Stimulated activated naive B cell treated with anti-CD40 and anti-IgM and Interleukin-4, amounts not matched to agents 10 μg/mL and 1 μg/mL and 100 μg/mL, for 72 hours (primary cell): Measurements from ENCODE around the gene VCAN.

ENCODE experiments used
- ATAC-seq, 2 donors: fragments of 150-1000 bp; cut with Tn5 transposase; replicated peaks; 2 replicates each; pipeline ENCODE4 v1.10.0; 2021; ENCODE audit warnings: moderate library complexity in 1 of 2
- DNase-seq: peaks from one replicate; pipeline ENCODE4 v3.0.0; 2021
- H3K27ac Mint-ChIP-seq: one replicate; pipeline ENCODE4 v1.8.0; 2022; ENCODE audit warnings: mild to moderate bottlenecking, mixed read lengths
- H3K27me3 Mint-ChIP-seq, 2 donors: one replicate each; pipeline ENCODE4 v1.8.0; 2022; ENCODE audit warnings: mixed read lengths in 2 of 2
- H3K36me3 Mint-ChIP-seq, 2 donors: one replicate each; pipeline ENCODE4 v1.8.0; 2022; ENCODE audit warnings: mixed read lengths in 2 of 2, mild to moderate bottlenecking in 1 of 2
- H3K4me1 Mint-ChIP-seq, 2 donors: one replicate each; pipeline ENCODE4 v1.8.0; 2022; ENCODE audit warnings: mixed read lengths in 2 of 2, mild to moderate bottlenecking in 1 of 2
- H3K4me3 Mint-ChIP-seq, 2 donors: one replicate each; pipeline ENCODE4 v1.8.0; 2022; ENCODE audit warnings: mild to moderate bottlenecking in 2 of 2, mixed read lengths in 2 of 2, moderate library complexity in 1 of 2
- H3K9me3 Mint-ChIP-seq, 2 donors: one replicate each; pipeline ENCODE4 v1.8.0; 2022; ENCODE audit warnings: mixed read lengths in 2 of 2, mild to moderate bottlenecking in 1 of 2

Gene VCAN

GRCh38 chr5:83543898-83544297 lies 72.4 kb downstream of the VCAN start:
- Mint-ChIP-seq H3K9me3 (no peaks in the 10 kb centered on the region), H3K27me3 (no peaks in the 10 kb centered on the region), H3K4me1 (peaks cover 7 to 11% of the 10 kb centered on the region in 2 donors), H3K4me3 (no peak overlapping the region), H3K36me3 (no peaks in the 10 kb centered on the region), H3K27ac (no peak overlapping the region)
- ATAC-seq = no peak
- DNase-seq = no peak

- Mint-ChIP-seq H3K4me1 (no peaks in the 10 kb centered on the region), H3K4me3 (no peak overlapping the region), H3K27me3 (no peaks in the 10 kb centered on the region), H3K36me3 (no peaks in the 10 kb centered on the region), H3K9me3 (no peaks in the 10 kb centered on the region), H3K27ac (no peak overlapping the region)
- DNase-seq (no peak), ATAC-seq (no peak)
Measured at GRCh38 chr5:83547161-83547560, 75.6 kb downstream of the VCAN start.

GRCh38 chr5:83547889-83548288 lies 76.3 kb downstream of the VCAN start:
- Mint-ChIP-seq H3K9me3 (no peaks in the 10 kb centered on the region), H3K4me1 (no peaks in the 10 kb centered on the region), H3K27me3 (no peaks in the 10 kb centered on the region), H3K27ac (no peak overlapping the region), H3K4me3 (no peak overlapping the region), H3K36me3 (no peaks in the 10 kb centered on the region)
- ATAC-seq = no peak
- DNase-seq = no peak

- ATAC-seq = no peak
- DNase-seq = no peak
Measured at GRCh38 chr5:83548581-83548980, 77.0 kb downstream of the VCAN start.

GRCh38 chr5:83549076-83549475 lies 77.5 kb downstream of the VCAN start:
- Mint-ChIP-seq H3K4me1 (no peaks in the 10 kb centered on the region), H3K27ac (no peak overlapping the region), H3K9me3 (no peaks in the 10 kb centered on the region), H3K27me3 (no peaks in the 10 kb centered on the region), H3K36me3 (no peaks in the 10 kb centered on the region), H3K4me3 (no peak overlapping the region)
- no peak for DNase-seq
- ATAC-seq = no peak

More at GRCh38 chr5:83548581-83548980, 77.0 kb downstream of the VCAN start:
- H3K4me1 Mint-ChIP-seq = no peaks in the 10 kb centered on the region
- H3K9me3 Mint-ChIP-seq = no peaks in the 10 kb centered on the region
- H3K4me3 Mint-ChIP-seq = no peak overlapping the region
- no peak overlapping the region for H3K27ac Mint-ChIP-seq
- H3K36me3 Mint-ChIP-seq = no peaks in the 10 kb centered on the region
- H3K27me3 Mint-ChIP-seq = no peaks in the 10 kb centered on the region

- H3K4me1 Mint-ChIP-seq = no peaks in the 10 kb centered on the region
- no peak overlapping the region for H3K27ac Mint-ChIP-seq
- H3K9me3 Mint-ChIP-seq = no peaks in the 10 kb centered on the region
- no peaks in the 10 kb centered on the region for H3K36me3 Mint-ChIP-seq
- DNase-seq (no peak), ATAC-seq (no peak)
- no peak overlapping the region for H3K4me3 Mint-ChIP-seq
- no peaks in the 10 kb centered on the region for H3K27me3 Mint-ChIP-seq
Measured at GRCh38 chr5:83549674-83550073, 78.1 kb downstream of the VCAN start.

GRCh38 chr5:83551821-83552220 lies 80.3 kb downstream of the VCAN start:
- no peaks in the 10 kb centered on the region for H3K9me3 Mint-ChIP-seq

GRCh38 chr5:83552275-83552674 lies 80.7 kb downstream of the VCAN start:
- no peak for ATAC-seq

More at GRCh38 chr5:83551821-83552220, 80.3 kb downstream of the VCAN start:
- Mint-ChIP-seq H3K4me1 (no peaks in the 10 kb centered on the region), H3K4me3 (no peak overlapping the region), H3K36me3 (no peaks in the 10 kb centered on the region), H3K27ac (no peak overlapping the region), H3K27me3 (no peaks in the 10 kb centered on the region)
- ATAC-seq (no peak), DNase-seq (no peak)

GRCh38 chr5:83553000-83553486 lies 81.5 kb downstream of the VCAN start:
- Mint-ChIP-seq H3K27me3 (no peaks in the 10 kb centered on the region), H3K36me3 (no peaks in the 10 kb centered on the region), H3K4me1 (no peaks in the 10 kb centered on the region), H3K9me3 (no peaks in the 10 kb centered on the region), H3K27ac (no peak overlapping the region), H3K4me3 (no peak overlapping the region)
- DNase-seq (no peak), ATAC-seq (no peak)

More at GRCh38 chr5:83552275-83552674, 80.7 kb downstream of the VCAN start:
- H3K4me3 Mint-ChIP-seq = no peak overlapping the region
- H3K27me3 Mint-ChIP-seq = no peaks in the 10 kb centered on the region
- no peak overlapping the region for H3K27ac Mint-ChIP-seq
- no peaks in the 10 kb centered on the region for H3K4me1 Mint-ChIP-seq
- H3K9me3 Mint-ChIP-seq = no peaks in the 10 kb centered on the region
- DNase-seq = no peak
- H3K36me3 Mint-ChIP-seq = no peaks in the 10 kb centered on the region

GRCh38 chr5:83554133-83554532 lies 82.6 kb downstream of the VCAN start:
- no peaks in the 10 kb centered on the region for H3K36me3 Mint-ChIP-seq
- ATAC-seq = no peak
- H3K27ac Mint-ChIP-seq = no peak overlapping the region
- H3K9me3 Mint-ChIP-seq = no peaks in the 10 kb centered on the region
- H3K4me1 Mint-ChIP-seq = no peaks in the 10 kb centered on the region
- H3K27me3 Mint-ChIP-seq = no peaks in the 10 kb centered on the region
- no peak for DNase-seq
- H3K4me3 Mint-ChIP-seq = no peak overlapping the region

- ATAC-seq (no peak), DNase-seq (no peak)
- H3K4me1 Mint-ChIP-seq = no peaks in the 10 kb centered on the region
- no peak overlapping the region for H3K27ac Mint-ChIP-seq
- H3K27me3 Mint-ChIP-seq = no peaks in the 10 kb centered on the region
- no peaks in the 10 kb centered on the region for H3K9me3 Mint-ChIP-seq
- no peaks in the 10 kb centered on the region for H3K36me3 Mint-ChIP-seq
- H3K4me3 Mint-ChIP-seq = no peak overlapping the region
Measured at GRCh38 chr5:83554686-83555085, 83.1 kb downstream of the VCAN start.

- H3K4me3 Mint-ChIP-seq = no peak overlapping the region
- no peaks in the 10 kb centered on the region for H3K9me3 Mint-ChIP-seq
- no peaks in the 10 kb centered on the region for H3K27me3 Mint-ChIP-seq
- H3K36me3 Mint-ChIP-seq = no peaks in the 10 kb centered on the region
- no peak for DNase-seq
- no peak overlapping the region for H3K27ac Mint-ChIP-seq
- no peaks in the 10 kb centered on the region for H3K4me1 Mint-ChIP-seq
- ATAC-seq = no peak
Measured at GRCh38 chr5:83555263-83555662, 83.7 kb downstream of the VCAN start.

GRCh38 chr5:83556190-83556589 lies 84.6 kb downstream of the VCAN start:
- no peak overlapping the region for H3K4me3 Mint-ChIP-seq
- H3K27me3 Mint-ChIP-seq = no peaks in the 10 kb centered on the region
- H3K36me3 Mint-ChIP-seq = no peaks in the 10 kb centered on the region
- no peaks in the 10 kb centered on the region for H3K4me1 Mint-ChIP-seq
- H3K9me3 Mint-ChIP-seq = no peaks in the 10 kb centered on the region
- H3K27ac Mint-ChIP-seq = no peak overlapping the region
- ATAC-seq (no peak), DNase-seq (no peak)

GRCh38 chr5:83559118-83559785 lies 87.7 kb downstream of the VCAN start:
- DNase-seq (no peak), ATAC-seq (no peak)
- peaks cover 0 to 9% of the 10 kb centered on the region in 2 donors for H3K27me3 Mint-ChIP-seq
- no peaks in the 10 kb centered on the region for H3K9me3 Mint-ChIP-seq
- H3K4me3 Mint-ChIP-seq = no peak overlapping the region
- no peaks in the 10 kb centered on the region for H3K4me1 Mint-ChIP-seq
- no peak overlapping the region for H3K27ac Mint-ChIP-seq
- H3K36me3 Mint-ChIP-seq = no peaks in the 10 kb centered on the region

GRCh38 chr5:83562071-83562606 lies 90.6 kb downstream of the VCAN start:
- DNase-seq (no peak), ATAC-seq (no peak)
- peaks cover 7 to 15% of the 10 kb centered on the region in 2 donors for H3K27me3 Mint-ChIP-seq
- no peaks in the 10 kb centered on the region for H3K36me3 Mint-ChIP-seq
- no peak overlapping the region for H3K4me3 Mint-ChIP-seq
- no peaks in the 10 kb centered on the region for H3K4me1 Mint-ChIP-seq
- H3K9me3 Mint-ChIP-seq = no peaks in the 10 kb centered on the region
- H3K27ac Mint-ChIP-seq = no peak overlapping the region
